Measurements from ENCODE around the gene SMIM15. TPM values are rescaled to one million over a fixed set of nuclear protein-coding genes. Genes with fewer than 3 reads are reported as not detected.

The SMIM15 gene
- total RNA-seq, 1 experiment from 2014 or later, result 41.9 TPM

GRCh38 chr5:61115968-61116367, 46.3 kb downstream of the SMIM15 start:
- Mint-ChIP-seq H3K36me3 (peaks cover 5% of the 10 kb centered on the region), H3K27me3 (ENCODE audit: low read depth) (no peaks in the 10 kb centered on the region), H3K27ac (no peak overlapping the region), H3K9me3 (peaks cover 16% of the 10 kb centered on the region), H3K4me3 (no peak overlapping the region), H3K4me1 (no peaks in the 10 kb centered on the region)
- CTCF ChIA-PET, result no interaction called here
- POLR2A ChIA-PET, result no interaction called here
- ATAC-seq (no peak), DNase-seq (ENCODE audit: low spot score) (no peak)
- TF ChIP-seq NR3C1 (CRISPR knock-in tag; conservative IDR thresholded peaks at IDR 0.05; ENCODE audit: low read depth) (no peak), CTCF (IDR thresholded peaks at IDR 0.05) (no peak), HMGXB4 (CRISPR knock-in tag; IDR thresholded peaks at IDR 0.05) (no peak), ESRRA (CRISPR knock-in tag; IDR thresholded peaks at IDR 0.05; ENCODE audit: borderline replicate concordance) (no peak), FOXJ3 (CRISPR knock-in tag; IDR thresholded peaks at IDR 0.05; ENCODE audit: borderline replicate concordance) (no peak), PRRX2 (CRISPR knock-in tag; IDR thresholded peaks at IDR 0.05) (no peak), CBFB (CRISPR knock-in tag; IDR thresholded peaks at IDR 0.05; ENCODE audit: low read depth) (no peak), JUN (CRISPR knock-in tag; IDR thresholded peaks at IDR 0.05) (no peak), NFATC4 (CRISPR knock-in tag; IDR thresholded peaks at IDR 0.05) (no peak), AR (CRISPR knock-in tag; IDR thresholded peaks at IDR 0.05) (no peak), USF2 (CRISPR knock-in tag; IDR thresholded peaks at IDR 0.05) (no peak), SMAD4 (CRISPR knock-in tag; IDR thresholded peaks at IDR 0.05) (no peak), FOXK1 (CRISPR knock-in tag; IDR thresholded peaks at IDR 0.05) (no peak), ZNF232 (CRISPR knock-in tag; IDR thresholded peaks at IDR 0.05) (no peak), NFYB (CRISPR knock-in tag; conservative IDR thresholded peaks at IDR 0.05; ENCODE audit: low read depth) (no peak)
- TF ChIP-seq, protein P1, sequence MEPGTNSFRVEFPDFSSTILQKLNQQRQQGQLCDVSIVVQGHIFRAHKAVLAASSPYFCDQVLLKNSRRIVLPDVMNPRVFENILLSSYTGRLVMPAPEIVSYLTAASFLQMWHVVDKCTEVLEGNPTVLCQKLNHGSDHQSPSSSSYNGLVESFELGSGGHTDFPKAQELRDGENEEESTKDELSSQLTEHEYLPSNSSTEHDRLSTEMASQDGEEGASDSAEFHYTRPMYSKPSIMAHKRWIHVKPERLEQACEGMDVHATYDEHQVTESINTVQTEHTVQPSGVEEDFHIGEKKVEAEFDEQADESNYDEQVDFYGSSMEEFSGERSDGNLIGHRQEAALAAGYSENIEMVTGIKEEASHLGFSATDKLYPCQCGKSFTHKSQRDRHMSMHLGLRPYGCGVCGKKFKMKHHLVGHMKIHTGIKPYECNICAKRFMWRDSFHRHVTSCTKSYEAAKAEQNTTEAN (CRISPR knock-in tag; IDR thresholded peaks at IDR 0.05), result no peak
- TF ChIP-seq, protein P2, sequence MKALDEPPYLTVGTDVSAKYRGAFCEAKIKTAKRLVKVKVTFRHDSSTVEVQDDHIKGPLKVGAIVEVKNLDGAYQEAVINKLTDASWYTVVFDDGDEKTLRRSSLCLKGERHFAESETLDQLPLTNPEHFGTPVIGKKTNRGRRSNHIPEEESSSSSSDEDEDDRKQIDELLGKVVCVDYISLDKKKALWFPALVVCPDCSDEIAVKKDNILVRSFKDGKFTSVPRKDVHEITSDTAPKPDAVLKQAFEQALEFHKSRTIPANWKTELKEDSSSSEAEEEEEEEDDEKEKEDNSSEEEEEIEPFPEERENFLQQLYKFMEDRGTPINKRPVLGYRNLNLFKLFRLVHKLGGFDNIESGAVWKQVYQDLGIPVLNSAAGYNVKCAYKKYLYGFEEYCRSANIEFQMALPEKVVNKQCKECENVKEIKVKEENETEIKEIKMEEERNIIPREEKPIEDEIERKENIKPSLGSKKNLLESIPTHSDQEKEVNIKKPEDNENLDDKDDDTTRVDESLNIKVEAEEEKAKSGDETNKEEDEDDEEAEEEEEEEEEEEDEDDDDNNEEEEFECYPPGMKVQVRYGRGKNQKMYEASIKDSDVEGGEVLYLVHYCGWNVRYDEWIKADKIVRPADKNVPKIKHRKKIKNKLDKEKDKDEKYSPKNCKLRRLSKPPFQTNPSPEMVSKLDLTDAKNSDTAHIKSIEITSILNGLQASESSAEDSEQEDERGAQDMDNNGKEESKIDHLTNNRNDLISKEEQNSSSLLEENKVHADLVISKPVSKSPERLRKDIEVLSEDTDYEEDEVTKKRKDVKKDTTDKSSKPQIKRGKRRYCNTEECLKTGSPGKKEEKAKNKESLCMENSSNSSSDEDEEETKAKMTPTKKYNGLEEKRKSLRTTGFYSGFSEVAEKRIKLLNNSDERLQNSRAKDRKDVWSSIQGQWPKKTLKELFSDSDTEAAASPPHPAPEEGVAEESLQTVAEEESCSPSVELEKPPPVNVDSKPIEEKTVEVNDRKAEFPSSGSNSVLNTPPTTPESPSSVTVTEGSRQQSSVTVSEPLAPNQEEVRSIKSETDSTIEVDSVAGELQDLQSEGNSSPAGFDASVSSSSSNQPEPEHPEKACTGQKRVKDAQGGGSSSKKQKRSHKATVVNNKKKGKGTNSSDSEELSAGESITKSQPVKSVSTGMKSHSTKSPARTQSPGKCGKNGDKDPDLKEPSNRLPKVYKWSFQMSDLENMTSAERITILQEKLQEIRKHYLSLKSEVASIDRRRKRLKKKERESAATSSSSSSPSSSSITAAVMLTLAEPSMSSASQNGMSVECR (CRISPR knock-in tag; IDR thresholded peaks at IDR 0.05; ENCODE audit: borderline replicate concordance), result no peak
- TF ChIP-seq, protein P3, sequence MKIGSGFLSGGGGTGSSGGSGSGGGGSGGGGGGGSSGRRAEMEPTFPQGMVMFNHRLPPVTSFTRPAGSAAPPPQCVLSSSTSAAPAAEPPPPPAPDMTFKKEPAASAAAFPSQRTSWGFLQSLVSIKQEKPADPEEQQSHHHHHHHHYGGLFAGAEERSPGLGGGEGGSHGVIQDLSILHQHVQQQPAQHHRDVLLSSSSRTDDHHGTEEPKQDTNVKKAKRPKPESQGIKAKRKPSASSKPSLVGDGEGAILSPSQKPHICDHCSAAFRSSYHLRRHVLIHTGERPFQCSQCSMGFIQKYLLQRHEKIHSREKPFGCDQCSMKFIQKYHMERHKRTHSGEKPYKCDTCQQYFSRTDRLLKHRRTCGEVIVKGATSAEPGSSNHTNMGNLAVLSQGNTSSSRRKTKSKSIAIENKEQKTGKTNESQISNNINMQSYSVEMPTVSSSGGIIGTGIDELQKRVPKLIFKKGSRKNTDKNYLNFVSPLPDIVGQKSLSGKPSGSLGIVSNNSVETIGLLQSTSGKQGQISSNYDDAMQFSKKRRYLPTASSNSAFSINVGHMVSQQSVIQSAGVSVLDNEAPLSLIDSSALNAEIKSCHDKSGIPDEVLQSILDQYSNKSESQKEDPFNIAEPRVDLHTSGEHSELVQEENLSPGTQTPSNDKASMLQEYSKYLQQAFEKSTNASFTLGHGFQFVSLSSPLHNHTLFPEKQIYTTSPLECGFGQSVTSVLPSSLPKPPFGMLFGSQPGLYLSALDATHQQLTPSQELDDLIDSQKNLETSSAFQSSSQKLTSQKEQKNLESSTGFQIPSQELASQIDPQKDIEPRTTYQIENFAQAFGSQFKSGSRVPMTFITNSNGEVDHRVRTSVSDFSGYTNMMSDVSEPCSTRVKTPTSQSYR (CRISPR knock-in tag; IDR thresholded peaks at IDR 0.05), result no peak
- TF ChIP-seq, protein P4, sequence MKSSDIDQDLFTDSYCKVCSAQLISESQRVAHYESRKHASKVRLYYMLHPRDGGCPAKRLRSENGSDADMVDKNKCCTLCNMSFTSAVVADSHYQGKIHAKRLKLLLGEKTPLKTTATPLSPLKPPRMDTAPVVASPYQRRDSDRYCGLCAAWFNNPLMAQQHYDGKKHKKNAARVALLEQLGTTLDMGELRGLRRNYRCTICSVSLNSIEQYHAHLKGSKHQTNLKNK (CRISPR knock-in tag; IDR thresholded peaks at IDR 0.05), result no peak

All from WTC11 (cell line).